GOT3 (cell line): ENCODE data around the gene PLIN5.

Source experiments
- DNase-seq: peaks from one replicate; lab custom pipeline; 2025; ENCODE audit warnings: mixed read lengths; lab: John Stamatoyannopoulos, UW

The PLIN5 gene

DNA sequence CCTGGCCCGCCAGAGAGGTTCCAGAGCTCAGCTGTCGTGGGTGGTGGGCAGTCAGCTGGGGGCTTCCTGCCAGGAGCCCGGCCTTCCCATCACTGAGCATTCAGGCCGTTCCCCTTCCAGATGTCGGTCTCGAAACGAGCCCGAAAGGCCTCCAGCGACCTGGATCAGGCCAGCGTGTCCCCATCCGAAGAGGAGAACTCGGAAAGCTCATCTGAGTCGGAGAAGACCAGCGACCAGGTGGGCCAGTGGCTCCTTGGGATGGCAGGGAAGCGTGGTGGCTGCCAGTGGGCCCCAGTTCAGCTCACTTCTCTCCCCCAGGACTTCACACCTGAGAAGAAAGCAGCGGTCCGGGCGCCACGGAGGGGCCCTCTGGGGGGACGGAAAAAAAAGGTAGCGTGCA is 43.6 kb downstream of the PLIN5 start:
- no peak for DNase-seq

DNA sequence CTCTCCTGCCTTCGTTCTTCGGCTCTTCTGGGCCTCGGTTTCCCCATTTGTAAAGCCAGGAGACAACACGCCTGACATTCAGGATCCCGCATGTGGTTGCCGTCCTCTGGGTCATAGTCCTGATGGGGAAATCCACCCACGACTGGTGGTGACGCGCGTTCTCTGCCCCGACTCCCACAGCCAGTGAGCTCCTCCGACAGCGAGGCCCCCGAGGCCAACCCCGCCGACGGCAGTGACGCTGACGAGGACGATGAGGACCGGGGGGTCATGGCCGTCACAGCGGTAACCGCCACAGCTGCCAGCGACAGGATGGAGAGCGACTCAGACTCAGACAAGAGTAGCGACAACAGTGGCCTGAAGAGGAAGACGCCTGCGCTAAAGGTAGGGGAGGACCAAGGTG is 46.5 kb downstream of the PLIN5 start:
- DNase-seq: no peak

DNA sequence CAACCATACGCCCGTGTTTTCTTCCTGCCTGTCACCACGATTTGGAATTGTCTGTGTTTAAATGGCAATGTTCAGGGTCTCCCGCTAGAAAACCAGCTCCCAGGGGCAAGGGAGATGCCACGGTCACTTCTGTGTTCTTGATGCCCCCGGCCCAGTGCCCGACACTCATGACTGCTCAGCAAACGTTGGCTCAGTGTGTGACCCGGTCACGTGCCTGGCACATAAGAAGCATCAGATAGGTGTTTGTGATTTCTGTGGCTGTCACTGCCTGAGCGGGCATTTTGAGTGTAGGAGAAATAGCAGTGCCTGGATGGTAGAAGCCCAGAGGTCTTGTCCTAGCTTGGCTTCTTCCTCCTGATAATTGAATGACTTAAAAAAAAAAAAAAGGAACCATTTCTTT is 47.5 kb downstream of the PLIN5 start:
- no peak for DNase-seq

DNA sequence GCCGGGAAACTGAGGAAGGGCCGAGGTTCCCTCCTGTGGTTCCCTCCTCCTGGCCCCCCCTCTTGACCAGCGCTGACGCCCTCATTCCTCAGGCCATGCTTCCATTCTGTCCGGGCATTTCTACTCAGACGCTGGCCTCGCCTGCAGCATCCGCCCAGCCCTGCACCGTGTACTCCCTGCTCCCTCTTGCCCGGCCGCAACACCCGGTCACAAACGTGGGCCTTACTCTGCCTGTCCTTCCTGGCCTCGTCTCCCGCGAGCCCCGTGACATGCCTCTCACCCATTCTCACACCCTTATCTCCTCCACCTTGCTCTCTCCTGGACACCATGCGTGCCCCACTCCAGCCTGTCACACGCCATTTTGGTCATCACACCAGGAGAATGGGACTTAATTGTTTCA is 51.6 kb downstream of the PLIN5 start:
- DNase-seq: no peak

DNA sequence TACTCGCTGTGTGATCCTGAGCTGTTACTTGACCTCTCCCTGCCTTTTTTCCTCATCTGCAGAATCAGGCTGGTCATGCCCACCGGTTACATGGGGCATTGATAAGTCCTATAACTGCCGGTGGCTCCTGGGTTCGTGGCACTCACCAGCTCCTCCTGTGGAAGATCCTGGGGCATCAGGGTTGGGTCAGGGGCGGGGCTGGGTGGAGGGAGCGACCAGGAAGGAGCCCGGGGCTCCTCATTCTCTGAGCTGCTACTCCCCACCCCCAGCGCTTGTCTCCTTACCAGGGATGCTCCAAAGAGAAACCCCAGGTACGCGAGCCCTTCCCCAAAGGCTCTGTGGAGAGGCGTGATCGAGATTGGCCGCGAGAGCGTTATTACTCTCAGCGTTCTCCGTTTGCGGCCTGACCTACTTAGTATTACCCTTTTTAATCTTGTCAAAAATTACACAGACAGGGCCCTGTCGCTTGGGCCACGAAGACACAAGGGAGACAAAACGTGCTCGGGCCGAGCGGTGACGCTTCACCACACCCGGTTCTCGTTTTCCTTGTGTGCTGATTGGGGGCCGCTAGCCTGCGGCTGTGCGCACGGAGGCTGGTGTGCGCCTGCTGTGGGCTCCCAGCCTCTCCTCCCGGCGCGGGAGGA is 52.2 kb downstream of the PLIN5 start:
- DNase-seq: no peak

DNA sequence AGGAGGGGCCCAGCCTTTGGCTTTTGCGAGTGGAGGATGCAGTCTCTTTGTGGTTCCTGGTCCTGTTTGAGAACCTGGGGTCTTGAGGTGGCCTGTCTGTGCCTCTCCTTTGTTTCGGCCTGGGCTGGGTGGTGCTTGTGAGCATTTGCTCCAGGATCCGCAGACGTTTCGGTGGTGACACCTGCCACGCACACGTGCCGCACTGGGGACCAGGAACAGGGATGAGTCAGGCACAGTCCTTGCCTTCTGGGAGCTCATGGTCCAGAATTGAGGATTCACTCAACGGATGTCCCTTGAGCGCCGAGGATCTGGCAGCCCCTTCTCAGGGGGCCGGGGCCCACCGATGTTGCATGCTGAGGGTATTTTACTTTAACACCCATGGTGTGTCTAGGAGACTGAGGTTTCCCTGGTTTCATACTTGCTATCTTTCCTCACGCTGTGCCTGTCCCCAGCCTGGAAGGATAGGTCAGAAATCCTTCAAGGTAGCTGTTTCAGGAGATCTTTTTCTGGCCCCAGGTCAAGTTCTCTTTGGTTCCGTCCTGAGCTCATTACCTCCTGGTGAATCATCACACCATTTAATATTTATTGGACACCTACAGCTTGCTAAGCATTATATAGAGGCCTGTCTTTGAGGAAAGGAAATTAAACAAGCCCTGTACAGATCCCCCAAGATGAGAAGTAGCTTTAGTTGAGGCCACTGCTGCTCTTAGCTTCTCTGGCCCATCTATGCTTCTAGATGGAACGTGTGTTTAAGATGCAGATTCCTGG is 57.8 kb downstream of the PLIN5 start:
- no peak for DNase-seq

DNA sequence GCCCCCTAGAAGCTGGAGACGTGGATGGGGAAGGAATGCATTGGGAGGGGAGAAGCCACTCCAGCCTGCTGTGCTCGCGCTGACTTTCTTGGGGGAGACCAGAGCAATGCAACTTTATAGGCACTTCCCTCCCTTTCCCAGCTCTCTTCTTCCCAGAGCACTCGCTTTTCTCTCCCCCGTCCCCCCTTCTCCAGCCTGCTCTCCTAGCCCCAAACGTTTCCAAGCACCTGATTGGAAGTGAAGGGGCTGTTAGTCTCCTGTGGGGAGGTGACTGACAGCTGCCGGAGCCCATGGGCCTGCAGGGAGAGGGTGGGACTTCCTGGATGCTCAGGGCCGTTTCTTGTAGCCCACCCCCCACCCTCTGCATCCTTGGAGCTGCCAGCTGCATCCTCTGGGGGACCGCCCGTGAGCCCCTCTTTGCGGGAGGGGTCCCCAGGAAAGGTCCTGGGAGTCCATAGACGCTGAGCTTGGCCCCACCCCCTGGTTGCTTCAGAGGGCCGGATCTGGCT is 60.5 kb downstream of the PLIN5 start:
- no peak for DNase-seq

DNA sequence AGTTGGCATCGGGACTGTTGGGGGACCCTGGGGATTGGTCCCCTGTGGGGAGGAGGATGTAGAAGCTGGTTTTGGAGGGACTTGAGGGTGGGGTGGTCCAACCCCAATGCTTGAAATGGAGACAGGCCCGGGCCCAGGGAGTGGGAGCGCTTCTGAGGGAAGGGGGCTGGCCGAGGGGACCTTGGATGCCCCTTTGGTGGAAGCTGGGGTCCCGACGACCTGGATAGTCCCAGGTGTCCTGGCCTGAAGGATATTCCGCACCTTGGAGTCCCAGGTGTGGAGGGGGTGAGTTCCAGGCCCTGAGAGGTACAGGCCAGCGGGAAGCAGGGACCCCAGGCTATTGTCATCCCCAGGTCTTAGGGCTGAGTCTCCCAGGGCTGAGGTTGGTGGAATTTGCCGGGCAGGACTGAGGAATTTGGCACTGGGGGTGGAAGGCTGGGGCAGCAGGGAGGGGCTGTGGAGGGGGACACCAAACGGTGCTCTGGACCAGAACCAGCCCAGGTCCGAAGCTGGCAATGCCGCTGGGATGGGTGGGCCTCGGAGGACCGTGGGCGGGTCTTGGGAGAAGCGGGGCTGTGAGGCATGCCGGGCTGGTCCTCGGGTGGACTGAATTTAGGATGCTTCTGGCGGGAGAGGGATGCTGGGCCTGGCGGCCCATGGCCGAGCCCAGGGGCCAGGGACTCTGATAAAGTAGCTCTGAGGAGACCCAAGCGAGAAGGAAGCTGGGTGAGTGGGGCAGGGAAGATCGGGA is 61.1 kb downstream of the PLIN5 start:
- no peak for DNase-seq

DNA sequence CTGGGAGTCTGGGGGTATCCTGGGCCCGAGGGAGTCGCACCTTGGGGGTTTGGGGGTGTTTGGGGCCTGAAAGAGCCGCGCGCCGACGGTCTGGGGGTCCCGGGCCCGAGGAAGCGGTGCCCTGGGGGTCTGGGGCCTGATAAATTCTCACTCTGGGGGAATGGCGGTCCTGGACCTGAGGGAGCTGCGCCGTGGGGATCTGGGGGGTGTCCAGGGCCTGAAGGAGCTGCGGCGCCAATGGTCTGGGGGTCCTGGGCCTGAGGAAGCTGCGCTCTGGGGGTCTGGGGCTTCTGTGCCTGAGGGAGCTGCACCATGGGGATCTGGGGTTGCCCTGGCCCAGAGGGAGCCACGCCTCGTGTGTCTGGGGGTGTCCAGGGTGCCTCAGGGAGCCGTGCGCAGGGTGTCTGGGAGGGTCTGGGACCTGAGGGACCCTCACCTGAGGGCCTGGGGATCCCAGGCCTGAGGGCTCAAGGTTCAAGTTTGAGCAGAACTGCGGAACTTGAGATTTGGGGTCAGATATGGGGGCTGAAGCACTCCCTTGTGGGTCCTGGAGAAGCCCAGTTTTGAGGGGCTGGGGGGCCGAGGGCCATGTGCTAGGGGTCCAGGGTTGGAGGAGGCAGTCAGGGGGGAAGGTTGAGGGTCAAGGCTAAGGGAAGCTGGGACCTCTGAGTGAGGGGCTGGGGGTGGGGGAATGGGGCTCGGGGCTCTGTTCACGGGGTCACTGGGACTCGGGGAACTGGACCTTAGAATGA is 61.8 kb downstream of the PLIN5 start:
- DNase-seq: no peak
